Stomach (tissue), 9 donors: ENCODE data around the gene CYREN. TPM values are rescaled to one million over a fixed set of nuclear protein-coding genes. Genes with fewer than 3 reads are reported as not detected.

Source experiments
- DNase-seq, 2 donors: peaks; one replicate each; pipeline versions ENCODE4 v3.0.0 to v3.0.0-alpha.2; 2013 to 2019
- H3K27ac ChIP-seq, 5 donors: fragments of 200-600 bp in 4 of 5; sonication (generic) in 4 of 5; one replicate each; pipeline ENCODE4 v1.5.1; 2013 to 2019; ENCODE audit warnings: mild to moderate bottlenecking in 1 of 5, moderate library complexity in 1 of 5
- H3K27me3 ChIP-seq, 3 donors: fragments of 200-600 bp; sonication (generic); one replicate each; pipeline ENCODE4 v1.5.1; 2017 to 2019; ENCODE audit warnings: mixed run types in 1 of 3
- H3K36me3 ChIP-seq, 4 donors: fragments of 200-600 bp; sonication (generic); 1 replicate in 3 of 4; 2 replicates in 1 of 4; pipeline ENCODE4 v1.5.1; 2016 to 2019
- H3K4me1 ChIP-seq, 4 donors: fragments of 200-600 bp; sonication (generic); one replicate each; pipeline ENCODE4 v1.5.1; 2016 to 2019
- H3K4me3 ChIP-seq, 4 donors: fragments of 200-600 bp; sonication (generic) in 3 of 4; one replicate each; pipeline ENCODE4 v1.5.1; 2016 to 2019; ENCODE audit warnings: mild to moderate bottlenecking in 1 of 4
- H3K9me3 ChIP-seq, 4 donors: fragments of 200-600 bp; sonication (generic); one replicate each; pipeline ENCODE4 v1.5.1; 2016 to 2019
- EP300 ChIP-seq: sonication (generic); formaldehyde crosslinking; IDR thresholded peaks from one replicate; pipeline ENCODE4 v1.6.1; 2017; ENCODE audit warnings: antibody characterized with exemption
- POLR2A ChIP-seq, 4 donors: fragments of 450-650 bp; IDR thresholded peaks; one replicate each; pipeline ENCODE4 v1.6.1; 2016; ENCODE audit warnings: antibody characterized with exemption in 4 of 4, control low read depth in 2 of 4, mild to moderate bottlenecking in 1 of 4, moderate library complexity in 1 of 4
- POLR2AphosphoS5 ChIP-seq, 3 donors: sonication (generic); formaldehyde crosslinking; IDR thresholded peaks; one replicate each; pipeline ENCODE4 v1.6.1; 2016; ENCODE audit warnings: antibody characterized with exemption in 3 of 3
- WGBS, 5 donors: extraction: QIAGEN DNeasy Blood & Tissue Kit in 3 of 5; methylation state at CpG; one replicate each; pipeline versions ENCODE4 v1.1.5 to v1.1.7; 2013 to 2018; 5-methylcytosine and 5-hydroxymethylcytosine counted together
- intact Hi-C: fragments of 100-400 bp; cut with DNase I; formaldehyde crosslinking; loops from one replicate; pipeline ENCODE4 v1.15.1; 2023; ENCODE audit warnings: low total_unique reads
- polyA plus RNA-seq, 3 donors: library from polyadenylated mRNA; stranded (reverse); fragments of 200-250 nt; gene quantifications; one replicate each; pipeline ENCODE4 v1.2.3, GENCODE V29; 2013
- total RNA-seq, 5 donors: library from RNA; depleted of rRNA; stranded (reverse); fragments of >200 nt; gene quantifications; one replicate each; pipeline versions ENCODE4 v1.1.0 to v1.2.3, GENCODE V29; 2014 to 2016
- TF ChIP-seq, protein P1 (sequence below), 7 experiments: fragments of 450-650 bp in 4 of 7; fragments of 200-600 bp in 3 of 7; sonication (generic) in 3 of 7; IDR thresholded peaks; one replicate each; pipeline ENCODE4 v1.5.1; 2016 to 2019; ENCODE audit warnings: antibody characterized with exemption in 7 of 7, control low read depth in 2 of 7, mild to moderate bottlenecking in 1 of 7
- donor health status: healthy with polysubstance abuse.
- donor health status: Bipolar disorder and iron deficiency.
- donor health status: healthy.

CYREN gene
- total and polyA plus RNA-seq, 8 donors: 11.1 to 33.0 (median 30.2) TPM

DNA sequence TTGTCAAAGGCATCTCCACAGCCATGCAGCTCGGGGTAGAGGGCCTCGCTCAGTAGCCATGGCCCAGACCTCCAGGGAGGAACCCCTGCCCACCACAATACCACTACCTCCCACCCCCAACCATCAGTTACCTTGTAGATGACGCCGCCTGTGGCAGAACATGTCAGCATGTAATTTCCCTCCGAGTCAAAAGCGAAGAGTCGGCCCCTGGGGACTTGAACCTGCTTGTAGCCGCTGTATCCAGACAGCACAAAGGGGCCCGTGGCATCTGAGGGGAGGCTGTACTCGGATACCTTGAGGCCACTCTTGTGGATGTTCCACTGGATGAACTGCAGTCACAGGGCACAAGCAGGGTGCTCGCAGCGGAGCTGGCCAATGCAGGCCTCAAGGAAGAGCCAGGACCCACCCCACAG lies 16.3 kb upstream of the CYREN start:
- Histone ChIP-seq H3K27ac (no peak overlapping the region), H3K36me3 (peaks cover 51 to 98% (median 94%) of the 10 kb centered on the region in 4 donors), H3K4me3 (no peak overlapping the region), H3K9me3 (peaks cover 1 to 21% (median 9%) of the 10 kb centered on the region in 4 donors), H3K27me3 (no peaks in the 10 kb centered on the region), H3K4me1 (peaks cover 5 to 18% (median 14%) of the 10 kb centered on the region in 4 donors)
- peak in 1 of 2 donors; percentile 22 for DNase-seq
- TF ChIP-seq, protein P1, sequence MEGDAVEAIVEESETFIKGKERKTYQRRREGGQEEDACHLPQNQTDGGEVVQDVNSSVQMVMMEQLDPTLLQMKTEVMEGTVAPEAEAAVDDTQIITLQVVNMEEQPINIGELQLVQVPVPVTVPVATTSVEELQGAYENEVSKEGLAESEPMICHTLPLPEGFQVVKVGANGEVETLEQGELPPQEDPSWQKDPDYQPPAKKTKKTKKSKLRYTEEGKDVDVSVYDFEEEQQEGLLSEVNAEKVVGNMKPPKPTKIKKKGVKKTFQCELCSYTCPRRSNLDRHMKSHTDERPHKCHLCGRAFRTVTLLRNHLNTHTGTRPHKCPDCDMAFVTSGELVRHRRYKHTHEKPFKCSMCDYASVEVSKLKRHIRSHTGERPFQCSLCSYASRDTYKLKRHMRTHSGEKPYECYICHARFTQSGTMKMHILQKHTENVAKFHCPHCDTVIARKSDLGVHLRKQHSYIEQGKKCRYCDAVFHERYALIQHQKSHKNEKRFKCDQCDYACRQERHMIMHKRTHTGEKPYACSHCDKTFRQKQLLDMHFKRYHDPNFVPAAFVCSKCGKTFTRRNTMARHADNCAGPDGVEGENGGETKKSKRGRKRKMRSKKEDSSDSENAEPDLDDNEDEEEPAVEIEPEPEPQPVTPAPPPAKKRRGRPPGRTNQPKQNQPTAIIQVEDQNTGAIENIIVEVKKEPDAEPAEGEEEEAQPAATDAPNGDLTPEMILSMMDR (IDR thresholded peaks at IDR 0.05): no peak
- TF ChIP-seq EP300: no peak
- TF ChIP-seq POLR2A (IDR thresholded peaks at IDR 0.05): no peak
- TF ChIP-seq POLR2AphosphoS5 (IDR thresholded peaks at IDR 0.05): no peak
- WGBS, 5 donors: 80 to 90% (median 84%) methylated on average over 10 to 12 of the region's 12 CpGs
- intact Hi-C loops: no loop called here

DNA sequence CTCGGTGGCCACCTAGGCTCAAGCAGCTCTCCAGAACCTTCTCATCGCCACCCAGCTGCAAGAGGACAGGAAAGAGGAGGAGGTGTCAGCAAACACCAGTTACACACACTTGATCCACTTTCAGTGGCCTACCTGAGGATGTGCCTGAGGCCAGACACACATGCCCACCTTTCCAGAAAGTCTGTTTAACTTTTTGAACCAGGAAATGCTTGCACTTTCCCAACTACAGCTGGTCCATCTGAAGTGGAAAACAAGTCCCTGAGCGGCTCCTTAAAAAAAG lies 15.7 kb upstream of the CYREN start:
- whole genome bisulfite sequencing, 5 donors: 83 to 100% (median 98%) methylated on average over 2 to 3 of the region's 3 CpGs
- Histone ChIP-seq H3K4me3 (no peak overlapping the region), H3K4me1 (peaks cover 5 to 18% (median 14%) of the 10 kb centered on the region in 4 donors), H3K9me3 (peaks cover 8 to 27% (median 16%) of the 10 kb centered on the region in 4 donors), H3K36me3 (peaks cover 51 to 97% (median 93%) of the 10 kb centered on the region in 4 donors), H3K27me3 (no peaks in the 10 kb centered on the region), H3K27ac (no peak overlapping the region)
- TF ChIP-seq EP300 (no peak), POLR2A (IDR thresholded peaks at IDR 0.05) (no peak), POLR2AphosphoS5 (IDR thresholded peaks at IDR 0.05) (no peak)
- TF ChIP-seq, protein P1 (IDR thresholded peaks at IDR 0.05): no peak
- no peak for DNase-seq
- intact Hi-C loops: no loop called here

DNA sequence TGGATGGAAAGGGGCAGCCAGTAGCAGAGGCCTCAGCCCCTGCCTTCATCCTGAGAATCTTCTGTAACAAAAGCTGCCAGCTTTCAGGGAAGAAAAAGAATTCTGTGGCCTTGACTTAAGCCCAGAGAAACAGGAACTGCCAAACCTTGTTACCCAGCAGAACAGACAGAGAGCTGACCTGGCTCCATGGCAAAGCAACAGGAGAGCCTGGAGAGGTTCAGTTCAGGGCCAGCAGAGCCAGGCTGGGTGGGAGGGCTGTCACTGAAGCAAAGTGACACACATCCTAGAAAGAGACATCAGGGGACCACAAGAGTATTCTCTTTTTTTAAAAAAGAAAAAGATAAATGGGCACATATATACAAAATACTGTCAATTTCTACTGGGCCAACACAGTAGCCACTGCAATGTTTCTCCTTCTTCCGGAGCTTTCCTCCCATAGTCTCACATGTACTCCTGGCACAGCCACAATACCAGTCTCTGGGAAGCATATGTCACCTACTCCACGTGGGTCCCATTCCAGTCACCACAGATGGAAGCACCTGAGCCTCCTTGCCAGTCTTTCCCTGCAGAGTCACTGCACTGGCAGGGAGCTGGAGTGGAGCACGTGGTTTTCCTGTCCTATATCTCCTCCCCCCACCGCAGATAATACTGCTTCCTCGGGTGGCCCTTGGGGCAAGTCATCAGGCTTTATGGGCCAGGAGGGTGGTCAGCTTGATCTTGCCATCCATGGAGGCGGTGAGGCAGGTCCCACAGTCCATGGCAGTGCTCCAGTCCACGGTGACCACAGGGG lies 15.2 kb upstream of the CYREN start:
- no peak for TF ChIP-seq POLR2AphosphoS5 (IDR thresholded peaks at IDR 0.05)
- TF ChIP-seq, protein P1 (IDR thresholded peaks at IDR 0.05): no peak
- no peak for TF ChIP-seq POLR2A (IDR thresholded peaks at IDR 0.05)
- TF ChIP-seq EP300: no peak
- WGBS, 5 donors: 85 to 92% (median 88%) methylated on average over 6 to 7 of the region's 7 CpGs
- Histone ChIP-seq H3K27ac (no peak overlapping the region), H3K9me3 (peaks cover 13 to 32% (median 21%) of the 10 kb centered on the region in 4 donors), H3K4me1 (peaks cover 5 to 18% (median 14%) of the 10 kb centered on the region in 4 donors), H3K4me3 (no peak overlapping the region), H3K27me3 (no peaks in the 10 kb centered on the region), H3K36me3 (peaks cover 51 to 97% (median 91%) of the 10 kb centered on the region in 4 donors)
- peak in 1 of 2 donors; percentile 23 for DNase-seq
- intact Hi-C loops: no loop called here

DNA sequence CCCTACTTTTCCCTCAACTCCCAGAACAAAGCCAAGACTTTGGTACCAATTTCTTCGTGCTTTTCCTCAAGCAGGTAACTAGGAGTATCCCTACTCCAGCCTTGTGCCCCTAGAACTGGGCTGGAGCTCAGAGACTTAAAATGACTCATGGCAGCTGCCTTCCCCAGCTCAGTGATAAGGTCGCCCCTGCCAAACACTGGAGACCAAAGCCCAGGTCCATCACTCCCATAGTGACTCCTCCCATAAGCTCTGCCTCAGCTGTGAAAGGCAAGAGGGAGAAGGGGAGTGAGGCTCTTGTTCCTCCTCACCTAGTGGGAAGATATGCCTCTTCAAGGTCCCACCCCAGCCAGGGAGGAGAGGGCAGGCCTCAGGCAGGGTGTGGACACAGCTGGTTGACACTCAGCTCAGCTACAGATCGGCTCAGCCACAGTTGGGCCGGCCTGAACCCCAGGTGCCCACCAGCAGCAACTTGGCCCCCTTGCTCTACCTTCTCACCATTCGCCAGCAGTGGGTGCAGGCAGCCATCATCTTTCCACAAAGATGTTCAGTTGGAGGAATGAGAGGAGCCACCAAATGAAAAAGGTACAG lies 13.8 kb upstream of the CYREN start:
- TF ChIP-seq, protein P1 (IDR thresholded peaks at IDR 0.05): no peak
- TF ChIP-seq POLR2AphosphoS5 (IDR thresholded peaks at IDR 0.05) (no peak), EP300 (no peak), POLR2A (IDR thresholded peaks at IDR 0.05) (no peak)
- no peak overlapping the region for H3K27ac ChIP-seq
- H3K9me3 ChIP-seq: peaks cover 18 to 45% (median 26%) of the 10 kb centered on the region in 4 donors
- no peak overlapping the region for H3K4me3 ChIP-seq
- peak in 1 of 2 donors; percentile 24 for DNase-seq
- H3K36me3 ChIP-seq: peaks cover 51 to 94% (median 83%) of the 10 kb centered on the region in 4 donors
- 84 to 96% (median 91%) methylated on average over 5 of the region's 5 CpGs for WGBS, 5 donors
- H3K4me1 ChIP-seq: peaks cover 4 to 18% (median 6%) of the 10 kb centered on the region in 4 donors
- intact Hi-C loops: no loop called here
- H3K27me3 ChIP-seq: no peaks in the 10 kb centered on the region
